Transverse colon (tissue), 4 donors: Measurements from ENCODE around the gene DYNC1I1. TPM values are rescaled to one million over a fixed set of nuclear protein-coding genes. Genes with fewer than 3 reads are reported as not detected.

ENCODE experiments used
- DNase-seq: peaks from one replicate; pipeline ENCODE4 v3.0.0-alpha.2; 2019
- H3K27ac ChIP-seq, 4 donors: fragments of 200-600 bp; sonication (generic); 2 replicates each; pipeline ENCODE4 v1.5.1; 2016 to 2018; ENCODE audit warnings: inconsistent platforms in 4 of 4
- H3K27me3 ChIP-seq: fragments of 200-600 bp; sonication (generic); 2 replicates; pipeline ENCODE4 v1.5.1; 2017; ENCODE audit warnings: inconsistent platforms
- H3K36me3 ChIP-seq, 4 donors: fragments of 200-600 bp; sonication (generic); 2 replicates each; pipeline ENCODE4 v1.5.1; 2017 to 2019; ENCODE audit warnings: inconsistent platforms in 4 of 4
- H3K4me1 ChIP-seq, 4 donors: fragments of 200-600 bp; sonication (generic); 2 replicates each; pipeline ENCODE4 v1.5.1; 2017 to 2020; ENCODE audit warnings: inconsistent platforms in 4 of 4
- H3K4me3 ChIP-seq, 4 donors: fragments of 200-600 bp; sonication (generic); 1 replicate in 1 of 4; 2 replicates in 3 of 4; pipeline versions ENCODE4 v1.5.1 to v1.6.1; 2017 to 2019; ENCODE audit warnings: inconsistent platforms in 4 of 4
- H3K9me3 ChIP-seq, 2 donors: fragments of 200-600 bp; sonication (generic); 2 replicates each; pipeline ENCODE4 v1.5.1; 2017 to 2019; ENCODE audit warnings: inconsistent platforms in 2 of 2
- EP300 ChIP-seq: sonication (generic); formaldehyde crosslinking; IDR thresholded peaks from one replicate; pipeline ENCODE4 v1.6.1; 2017; ENCODE audit warnings: antibody characterized with exemption, low read depth
- POLR2A ChIP-seq: fragments of 450-650 bp; IDR thresholded peaks from one replicate; pipeline ENCODE4 v1.6.1; 2016; ENCODE audit warnings: antibody characterized with exemption, mild to moderate bottlenecking, moderate library complexity
- POLR2AphosphoS5 ChIP-seq, 3 donors: sonication (generic); formaldehyde crosslinking; IDR thresholded peaks; one replicate each; pipeline ENCODE4 v1.6.1; 2016; ENCODE audit warnings: antibody characterized with exemption in 3 of 3
- WGBS, 2 donors: methylation state at CpG; one replicate each; pipeline ENCODE4 v1.1.5; 2018; ENCODE audit warnings: low coverage in 1 of 2; 5-methylcytosine and 5-hydroxymethylcytosine counted together
- in situ Hi-C, 4 donors: fragments of 200-750 bp; cut with MboI; loops; one replicate each; pipeline versions ENCODE4 v1.15.0 to v1.15.1; 2017; ENCODE audit warnings: low sequenced_read_pairs in 3 of 4, low pct_ligation_motif_present in 1 of 4, low pct_unique_long_range_greater_than_20kb in 1 of 4
- intact Hi-C: fragments of 100-400 bp; cut with DNase I; formaldehyde crosslinking; loops from one replicate; pipeline ENCODE4 v1.15.1; 2023; ENCODE audit warnings: low total_unique reads
- total RNA-seq, 4 donors: library from RNA; depleted of rRNA; stranded (reverse); fragments of >200 nt; gene quantifications; one replicate each; pipeline ENCODE4 v1.1.0, GENCODE V29; 2016
- TF ChIP-seq, protein P1 (sequence below), 5 experiments: fragments of 200-600 bp in 3 of 5; fragments of 450-650 bp in 2 of 5; sonication (generic) in 3 of 5; IDR thresholded peaks; 1 replicate in 2 of 5; 2 replicates in 3 of 5; pipeline ENCODE4 v1.5.1; 2016 to 2017; ENCODE audit warnings: antibody characterized with exemption in 5 of 5, inconsistent platforms in 3 of 5, mild to moderate bottlenecking in 2 of 5, moderate library complexity in 1 of 5

Gene DYNC1I1
- total RNA-seq, 4 donors from 2014 or later: 1.8 to 37.0 (median 7.4) TPM

DNA sequence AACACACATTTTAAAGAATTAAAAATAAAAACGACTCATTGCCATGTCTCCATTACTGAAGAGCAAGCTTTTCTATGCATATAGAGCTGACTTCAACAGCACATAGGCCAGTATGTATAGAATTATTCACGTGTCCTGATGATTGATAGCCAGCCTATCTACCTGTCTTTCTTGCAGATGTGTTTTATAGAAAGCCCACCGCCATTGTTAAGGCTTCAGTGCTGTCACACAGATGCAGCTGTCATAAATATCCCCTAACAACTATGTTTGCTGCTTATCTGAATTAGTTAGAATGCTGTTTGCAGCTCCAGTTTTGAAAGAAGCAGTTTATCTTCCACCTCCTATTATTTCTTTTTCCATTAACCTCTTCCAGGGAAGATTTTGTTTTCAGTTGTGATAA, 313.6 kb downstream of the DYNC1I1 start:
- DNase-seq: no peak
- Histone ChIP-seq H3K4me1 (peaks cover 0 to 5% (median 0%) of the 10 kb centered on the region in 4 donors), H3K4me3 (no peak overlapping the region), H3K27me3 (no peaks in the 10 kb centered on the region), H3K9me3 (no peaks in the 10 kb centered on the region), H3K27ac (no peak overlapping the region), H3K36me3 (no peaks in the 10 kb centered on the region)
- intact Hi-C loops (no loop called here), in situ Hi-C loops (no loop called here)
- 60 to 77% methylated on average over 3 of the region's 3 CpGs for WGBS, 2 donors
- TF ChIP-seq POLR2AphosphoS5 (IDR thresholded peaks at IDR 0.05) (no peak), EP300 (no peak), POLR2A (no peak)
- TF ChIP-seq, protein P1, sequence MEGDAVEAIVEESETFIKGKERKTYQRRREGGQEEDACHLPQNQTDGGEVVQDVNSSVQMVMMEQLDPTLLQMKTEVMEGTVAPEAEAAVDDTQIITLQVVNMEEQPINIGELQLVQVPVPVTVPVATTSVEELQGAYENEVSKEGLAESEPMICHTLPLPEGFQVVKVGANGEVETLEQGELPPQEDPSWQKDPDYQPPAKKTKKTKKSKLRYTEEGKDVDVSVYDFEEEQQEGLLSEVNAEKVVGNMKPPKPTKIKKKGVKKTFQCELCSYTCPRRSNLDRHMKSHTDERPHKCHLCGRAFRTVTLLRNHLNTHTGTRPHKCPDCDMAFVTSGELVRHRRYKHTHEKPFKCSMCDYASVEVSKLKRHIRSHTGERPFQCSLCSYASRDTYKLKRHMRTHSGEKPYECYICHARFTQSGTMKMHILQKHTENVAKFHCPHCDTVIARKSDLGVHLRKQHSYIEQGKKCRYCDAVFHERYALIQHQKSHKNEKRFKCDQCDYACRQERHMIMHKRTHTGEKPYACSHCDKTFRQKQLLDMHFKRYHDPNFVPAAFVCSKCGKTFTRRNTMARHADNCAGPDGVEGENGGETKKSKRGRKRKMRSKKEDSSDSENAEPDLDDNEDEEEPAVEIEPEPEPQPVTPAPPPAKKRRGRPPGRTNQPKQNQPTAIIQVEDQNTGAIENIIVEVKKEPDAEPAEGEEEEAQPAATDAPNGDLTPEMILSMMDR (IDR thresholded peaks at IDR 0.05): no peak

DNA sequence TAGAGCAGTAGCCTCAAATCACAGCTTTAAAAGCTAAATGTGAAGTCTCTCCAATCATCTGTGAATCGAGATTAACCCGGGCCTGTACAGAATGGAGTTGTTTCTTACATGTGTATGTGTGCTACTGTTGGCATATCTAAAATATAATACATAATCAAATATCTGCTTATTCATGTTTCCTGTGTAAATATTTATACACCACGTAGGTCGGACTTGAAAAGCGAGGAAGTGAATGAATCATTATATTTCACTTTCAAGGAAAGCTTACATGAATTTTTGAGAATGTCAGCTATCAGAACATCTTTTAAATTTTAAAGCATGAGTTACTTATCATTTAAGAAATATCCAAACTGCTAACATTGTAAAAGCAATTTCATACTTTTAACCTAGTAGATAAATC, 316.2 kb downstream of the DYNC1I1 start:
- no peak overlapping the region for H3K27ac ChIP-seq
- no peak for DNase-seq
- intact Hi-C loops: no loop called here
- TF ChIP-seq, protein P1 (IDR thresholded peaks at IDR 0.05): no peak
- no peak for TF ChIP-seq POLR2AphosphoS5 (IDR thresholded peaks at IDR 0.05)
- no peak for TF ChIP-seq POLR2A
- TF ChIP-seq EP300: no peak
- no peaks in the 10 kb centered on the region for H3K9me3 ChIP-seq
- in situ Hi-C loops: no loop called here
- no peaks in the 10 kb centered on the region for H3K36me3 ChIP-seq
- no peaks in the 10 kb centered on the region for H3K27me3 ChIP-seq
- 46 to 51% methylated on average over 5 of the region's 5 CpGs for WGBS, 2 donors
- no peak overlapping the region for H3K4me3 ChIP-seq
- H3K4me1 ChIP-seq: peaks cover 0 to 5% (median 0%) of the 10 kb centered on the region in 4 donors

DNA sequence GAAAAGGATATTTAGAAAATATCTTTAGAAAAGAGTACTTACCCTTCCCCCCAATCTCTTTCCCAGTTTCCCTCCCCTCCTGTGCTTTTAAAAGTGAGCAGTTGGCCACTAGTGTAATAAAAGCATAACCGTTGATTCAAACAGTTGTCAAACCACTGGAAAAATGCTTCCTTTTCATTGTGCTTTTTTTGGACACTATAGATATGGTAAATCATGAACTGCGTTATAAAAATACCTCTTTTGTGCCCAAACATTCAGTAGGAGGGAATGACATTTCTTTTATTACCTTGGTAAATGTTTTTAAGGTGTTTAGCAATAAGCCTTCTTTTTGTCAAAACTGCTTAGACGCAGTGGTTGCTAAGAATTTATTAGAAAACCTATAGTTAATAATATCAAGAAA, 317.2 kb downstream of the DYNC1I1 start:
- no peak overlapping the region for H3K27ac ChIP-seq
- TF ChIP-seq, protein P1 (IDR thresholded peaks at IDR 0.05): no peak
- no peak for TF ChIP-seq POLR2AphosphoS5 (IDR thresholded peaks at IDR 0.05)
- no peak for TF ChIP-seq EP300
- no peak for TF ChIP-seq POLR2A
- intact Hi-C loops (no loop called here), in situ Hi-C loops (no loop called here)
- H3K36me3 ChIP-seq: no peaks in the 10 kb centered on the region
- peaks cover 0 to 5% (median 0%) of the 10 kb centered on the region in 4 donors for H3K4me1 ChIP-seq
- no peak overlapping the region for H3K4me3 ChIP-seq
- DNase-seq: no peak
- no peaks in the 10 kb centered on the region for H3K9me3 ChIP-seq
- 38 to 39% methylated on average over 3 of the region's 3 CpGs for WGBS, 2 donors
- H3K27me3 ChIP-seq: no peaks in the 10 kb centered on the region

DNA sequence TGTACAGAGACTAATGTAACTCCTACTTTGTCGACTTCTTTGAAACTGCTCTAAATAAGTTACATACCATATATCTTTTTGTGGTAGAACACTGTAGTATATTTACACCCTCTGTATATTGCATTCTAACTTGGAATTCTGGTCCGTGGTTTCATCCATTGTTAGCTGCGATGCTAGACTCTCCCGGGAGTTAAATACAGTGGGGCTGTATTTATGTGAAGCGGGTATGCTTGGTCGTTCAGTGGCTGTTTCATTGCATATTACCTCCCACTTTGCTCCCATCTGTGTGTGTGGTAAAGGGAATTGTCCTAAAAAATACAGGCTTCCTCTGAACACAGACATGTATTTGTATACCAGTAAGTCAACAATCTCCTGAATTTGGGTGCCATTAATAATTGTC, 318.4 kb downstream of the DYNC1I1 start:
- in situ Hi-C loops (no loop called here), intact Hi-C loops (no loop called here)
- no peaks in the 10 kb centered on the region for H3K9me3 ChIP-seq
- TF ChIP-seq EP300 (no peak), POLR2AphosphoS5 (IDR thresholded peaks at IDR 0.05) (no peak)
- no peak overlapping the region for H3K4me3 ChIP-seq
- WGBS, 2 donors: 84 to 87% methylated on average over 3 to 6 of the region's 6 CpGs
- peaks cover 0 to 5% (median 0%) of the 10 kb centered on the region in 4 donors for H3K4me1 ChIP-seq
- H3K36me3 ChIP-seq: no peaks in the 10 kb centered on the region
- DNase-seq: no peak
- no peak overlapping the region for H3K27ac ChIP-seq
- H3K27me3 ChIP-seq: no peaks in the 10 kb centered on the region

DNA sequence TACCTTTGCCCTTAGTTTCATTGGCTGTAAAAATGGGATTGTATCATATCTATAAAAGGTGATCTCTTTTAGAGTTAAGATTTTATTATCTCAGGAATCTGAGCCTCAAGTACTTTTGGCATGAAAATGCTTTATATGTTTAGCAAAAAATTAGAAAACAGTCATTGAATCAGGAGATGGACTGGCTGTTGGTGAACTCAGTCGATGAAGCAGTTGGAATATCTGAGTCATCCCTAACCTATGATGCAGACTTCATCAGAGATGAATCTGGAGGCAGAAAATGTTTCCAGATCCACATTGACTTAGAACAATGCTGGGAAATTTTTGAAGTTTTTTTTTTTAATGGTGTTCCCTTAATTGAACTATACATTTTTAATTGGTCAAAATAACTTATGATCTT, 321.1 kb downstream of the DYNC1I1 start:
- DNase-seq: no peak
- H3K4me1 ChIP-seq: peaks cover 0 to 5% (median 0%) of the 10 kb centered on the region in 4 donors
- H3K36me3 ChIP-seq: no peaks in the 10 kb centered on the region
- intact Hi-C loops: no loop called here
- TF ChIP-seq POLR2A (no peak), EP300 (no peak), POLR2AphosphoS5 (IDR thresholded peaks at IDR 0.05) (no peak)
- TF ChIP-seq, protein P1 (IDR thresholded peaks at IDR 0.05): no peak
- H3K4me3 ChIP-seq: no peak overlapping the region
- in situ Hi-C loops: no loop called here
- no peak overlapping the region for H3K27ac ChIP-seq
- no peaks in the 10 kb centered on the region for H3K27me3 ChIP-seq
- H3K9me3 ChIP-seq: no peaks in the 10 kb centered on the region
- 20 to 27% methylated on average over 1 of the region's 1 CpG for WGBS, 2 donors
